ENCODE data around the gene TMEM178B. TPM values are rescaled to one million over a fixed set of nuclear protein-coding genes. Genes with fewer than 3 reads are reported as not detected.
A peak's percentile ranks its signal among the peaks of the same experiment; 100 is the strongest.

The TMEM178B gene
- total RNA-seq, 6 experiments from 2014 or later: under 0.01 to 0.53 (median 0.13) TPM; not detected in 2

- no peaks in the 10 kb centered on the region for H3K4me1 ChIP-seq
- TF ChIP-seq POLR2A (IDR thresholded peaks at IDR 0.05) (no peak), CTCF (IDR thresholded peaks at IDR 0.05) (no peak)
- WGBS (ENCODE audit: insufficient coverage, low coverage, low lambda C conversion rate, missing lambda C conversion rate): 54% methylated on average over 5 of the region's 16 CpGs
- no peaks in the 10 kb centered on the region for H3K27me3 ChIP-seq
- no peaks in the 10 kb centered on the region for H3K9me3 ChIP-seq
- DNase-seq: no peak
- H3K27ac ChIP-seq: no peak overlapping the region
- H3K4me3 ChIP-seq: no peak overlapping the region
- no peaks in the 10 kb centered on the region for H3K36me3 ChIP-seq
- intact Hi-C loops (cut with DNase I): no loop called here
- ATAC-seq: no peak
Observed at GRCh38 chr7:141157138-141157765, 83.4 kb downstream of the TMEM178B start.

GRCh38 chr7:141158561-141158960, 84.7 kb downstream of the TMEM178B start:
- ATAC-seq (no peak), DNase-seq (no peak)
- Histone ChIP-seq H3K4me1 (no peaks in the 10 kb centered on the region), H3K36me3 (no peaks in the 10 kb centered on the region), H3K9me3 (no peaks in the 10 kb centered on the region), H3K4me3 (no peak overlapping the region), H3K27ac (no peak overlapping the region), H3K27me3 (no peaks in the 10 kb centered on the region)
- intact Hi-C loops (cut with DNase I): no loop called here
- WGBS (ENCODE audit: insufficient coverage, low coverage, low lambda C conversion rate, missing lambda C conversion rate): 52% methylated on average over 3 of the region's 4 CpGs
- TF ChIP-seq POLR2A (IDR thresholded peaks at IDR 0.05) (no peak), CTCF (IDR thresholded peaks at IDR 0.05) (no peak)

GRCh38 chr7:141160246-141160860, 86.5 kb downstream of the TMEM178B start:
- Histone ChIP-seq H3K9me3 (no peaks in the 10 kb centered on the region), H3K27ac (no peak overlapping the region), H3K36me3 (no peaks in the 10 kb centered on the region), H3K4me1 (no peaks in the 10 kb centered on the region), H3K4me3 (no peak overlapping the region), H3K27me3 (no peaks in the 10 kb centered on the region)
- no peak for DNase-seq
- no peak for ATAC-seq
- intact Hi-C loops (cut with DNase I): no loop called here
- TF ChIP-seq CTCF (IDR thresholded peaks at IDR 0.05) (no peak), POLR2A (IDR thresholded peaks at IDR 0.05) (no peak)
- WGBS (ENCODE audit: insufficient coverage, low coverage, low lambda C conversion rate, missing lambda C conversion rate): 64% methylated on average over 3 of the region's 7 CpGs

GRCh38 chr7:141161550-141162535, 88.0 kb downstream of the TMEM178B start:
- no peaks in the 10 kb centered on the region for H3K9me3 ChIP-seq
- no peak overlapping the region for H3K27ac ChIP-seq
- intact Hi-C loops (cut with DNase I): no loop called here
- H3K36me3 ChIP-seq: no peaks in the 10 kb centered on the region
- DNase-seq (no peak), ATAC-seq (peak in 1 of 4 donors; percentile 36)
- no peaks in the 10 kb centered on the region for H3K4me1 ChIP-seq
- no peak for TF ChIP-seq CTCF (IDR thresholded peaks at IDR 0.05)
- TF ChIP-seq POLR2A (IDR thresholded peaks at IDR 0.05): no peak
- H3K27me3 ChIP-seq: no peaks in the 10 kb centered on the region
- H3K4me3 ChIP-seq: no peak overlapping the region
- WGBS (ENCODE audit: insufficient coverage, low coverage, low lambda C conversion rate, missing lambda C conversion rate): 63% methylated on average over 7 of the region's 14 CpGs

Measured in right lobe of liver (tissue), 6 donors.